H1 (cell line): ENCODE measurements around the gene ZCCHC3. TPM values are rescaled to one million over a fixed set of nuclear protein-coding genes. Genes with fewer than 3 reads are reported as not detected.

Source experiments
- ASH2L ChIP-seq: fragments of 200-600, 300-600 bp; sonication (generic); IDR thresholded peaks from one replicate; pipeline ENCODE4 v1.7.1; 2017; ENCODE audit warnings: low read length
- CEBPB ChIP-seq: IDR thresholded peaks from 2 replicates; pipeline ENCODE4 v1.6.1; 2012; ENCODE audit warnings: low read depth, low read length
- CREB1 ChIP-seq: IDR thresholded peaks from 2 replicates; pipeline ENCODE4 v1.6.1; 2012; ENCODE audit warnings: inconsistent platforms
- KDM5A ChIP-seq: fragments of 200-600 bp; IDR thresholded peaks from 2 replicates; pipeline ENCODE4 v1.7.1; 2012; ENCODE audit warnings: mild to moderate bottlenecking, low read length, inconsistent platforms, mixed read lengths
- POU5F1 ChIP-seq: IDR thresholded peaks from 2 replicates; pipeline ENCODE4 v1.6.1; 2011; ENCODE audit warnings: low read depth, mild to moderate bottlenecking, low read length, moderate library complexity
- RBBP5 ChIP-seq: IDR thresholded peaks from 2 replicates; pipeline ENCODE4 v1.7.1; 2012; ENCODE audit warnings: low read depth, mild to moderate bottlenecking, inconsistent platforms, low read length, moderate library complexity, borderline replicate concordance
- SIRT6 ChIP-seq: IDR thresholded peaks from one replicate; pipeline ENCODE4 v1.7.1; 2012; ENCODE audit warnings: low read length, inconsistent platforms
- ZNF274 ChIP-seq: IDR thresholded peaks from 2 replicates; pipeline ENCODE4 v1.7.0; 2012; ENCODE audit warnings: low read length, borderline replicate concordance; ENCODE audit errors: extremely low read depth
- polyA plus RNA-seq, 7 experiments: library from polyadenylated mRNA; depleted of rRNA in 3 of 7; stranded (reverse) in 5 of 7; unstranded in 2 of 7; fragments of >200 nt in 5 of 7; fragments of 200-250 nt in 2 of 7; gene quantifications; 1 replicate in 5 of 7; 2 replicates in 1 of 7; 4 replicates in 1 of 7; pipeline versions ENCODE4 v1.2.1 to v1.2.3, GENCODE V29; 2011 to 2013; ENCODE audit warnings: missing spikeins in 2 of 7, mixed read lengths in 2 of 7
- total RNA-seq: library from RNA; stranded (reverse); fragmentation: NEBNext Ultra II Directional; extraction: Animal tissue kit (Norgen Biotek cat#: 25700); gene quantifications from 2 replicates; pipeline ENCODE4 v1.2.1, GENCODE V29; 2021
- TF ChIP-seq, protein P1 (sequence below): IDR thresholded peaks from 2 replicates; pipeline ENCODE4 v1.6.1; 2012; ENCODE audit warnings: low read length, inconsistent platforms

ZCCHC3 gene
- total and polyA plus RNA-seq, 2 of the 8 experiments (the other 6 are each of a cell fraction or from before 2014, with no cell fraction given), result 33.7 to 52.4 TPM

DNA sequence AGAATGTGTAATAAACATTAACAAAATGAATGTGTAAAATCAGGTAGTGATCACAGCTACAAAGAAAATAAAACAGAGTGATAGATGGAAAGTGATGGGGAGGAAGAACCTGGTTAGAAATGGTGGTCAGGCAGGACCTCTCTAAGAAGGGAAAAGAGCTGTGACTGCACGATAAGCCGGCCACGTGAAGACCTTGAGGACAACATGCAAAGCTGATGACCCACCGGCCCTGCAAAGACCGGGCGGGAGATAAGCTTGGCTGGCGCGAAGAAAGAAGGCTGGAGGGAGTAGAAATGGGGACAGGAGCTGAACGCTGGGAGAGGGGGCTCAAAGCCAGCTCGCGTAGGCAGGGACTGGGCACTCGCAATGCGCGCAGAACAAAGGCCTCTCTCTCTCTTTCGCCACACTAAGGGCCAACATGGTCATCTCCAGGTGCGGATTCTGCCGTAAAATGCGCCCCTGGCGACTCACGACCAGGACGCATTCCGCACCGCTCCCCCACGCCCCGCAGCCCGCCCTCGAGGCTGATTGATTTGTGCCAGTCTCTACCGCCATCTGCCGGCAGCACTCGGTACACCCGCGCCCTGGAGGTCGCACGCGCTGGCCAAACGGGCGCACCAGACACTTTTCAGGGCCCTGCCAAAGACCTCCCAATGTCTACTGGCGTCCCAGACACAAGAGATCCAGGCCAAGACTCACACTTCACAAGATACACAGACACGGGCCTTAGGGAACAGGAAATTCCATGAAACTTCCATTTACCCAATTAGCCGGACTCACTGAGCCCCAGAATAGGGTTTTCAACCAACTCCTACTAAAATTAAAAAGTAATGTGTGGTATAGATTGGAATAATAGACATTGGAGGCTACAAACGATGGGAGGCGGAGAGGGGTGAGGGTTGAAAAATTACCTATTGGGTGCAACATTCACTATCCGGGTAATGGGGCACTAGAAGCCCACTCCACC is 30.5 kb upstream of the ZCCHC3 start (continued):
- TF ChIP-seq, protein P1, sequence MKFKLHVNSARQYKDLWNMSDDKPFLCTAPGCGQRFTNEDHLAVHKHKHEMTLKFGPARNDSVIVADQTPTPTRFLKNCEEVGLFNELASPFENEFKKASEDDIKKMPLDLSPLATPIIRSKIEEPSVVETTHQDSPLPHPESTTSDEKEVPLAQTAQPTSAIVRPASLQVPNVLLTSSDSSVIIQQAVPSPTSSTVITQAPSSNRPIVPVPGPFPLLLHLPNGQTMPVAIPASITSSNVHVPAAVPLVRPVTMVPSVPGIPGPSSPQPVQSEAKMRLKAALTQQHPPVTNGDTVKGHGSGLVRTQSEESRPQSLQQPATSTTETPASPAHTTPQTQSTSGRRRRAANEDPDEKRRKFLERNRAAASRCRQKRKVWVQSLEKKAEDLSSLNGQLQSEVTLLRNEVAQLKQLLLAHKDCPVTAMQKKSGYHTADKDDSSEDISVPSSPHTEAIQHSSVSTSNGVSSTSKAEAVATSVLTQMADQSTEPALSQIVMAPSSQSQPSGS, result no peak
- TF ChIP-seq CREB1 (peak; percentile 42; the same call in 1 of the 2 replicates), ASH2L (peak; percentile 44), CEBPB (peak; percentile 60; the same call in 1 of the 2 replicates), POU5F1 (no peak), ZNF274 (no peak), RBBP5 (0 out of 2 replicates have a peak, but pooled peaks have one; percentile 55), SIRT6 (no peak), KDM5A (no peak)
